ENCODE measurements around the gene PRPSAP1. TPM values are rescaled to one million over a fixed set of nuclear protein-coding genes. Genes with fewer than 3 reads are reported as not detected.
"Not testable (repeated sequence)": the region's sequence is repeated elsewhere in the genome, so short reads cannot be mapped to it uniquely, and the experiment has no call there.

The PRPSAP1 gene
- total RNA-seq, 1 donor from 2014 or later, result 92.6 TPM

- Histone ChIP-seq H3K9me3 (no peaks in the 10 kb centered on the region), H3K27ac (peak overlapping the region; percentile 97), H3K27me3 (no peaks in the 10 kb centered on the region), H3K36me3 (peaks cover 0 to 13% of the 10 kb centered on the region in 2 donors), H3K4me3 (peak overlapping the region in 1 of 2 donors; percentile 17), H3K4me1 (peaks cover 78% of the 10 kb centered on the region)
- no peak for DNase-seq (ENCODE audit: extremely low spot score in 2 of 2)
- intact Hi-C loops (cut with DNase I), result no loop called here
- TF ChIP-seq CTCF (IDR thresholded peaks at IDR 0.05) (no peak), POLR2A (IDR thresholded peaks at IDR 0.05) (peak in 1 of 2 donors; percentile 60), POLR2AphosphoS5 (IDR thresholded peaks at IDR 0.05; ENCODE audit: insufficient read depth in 1 of 2, low read depth in 1 of 2) (peak; percentile 79 to 82)
These were observed 85.5 kb downstream of the PRPSAP1 start for GRCh38 chr17:76268015-76268749.

GRCh38 chr17:76267581-76268001, 86.1 kb downstream of the PRPSAP1 start:
- peaks cover 0 to 13% of the 10 kb centered on the region in 2 donors for H3K36me3 ChIP-seq
- intact Hi-C loops (cut with DNase I); DNase-seq (ENCODE audit: extremely low spot score in 2 of 2); H3K9me3 ChIP-seq; H3K27me3 ChIP-seq: not testable (repeated sequence)
- H3K4me3 ChIP-seq, result peak overlapping the region in 1 of 2 donors; percentile 17
- peaks cover 76% of the 10 kb centered on the region for H3K4me1 ChIP-seq
- H3K27ac ChIP-seq, result peak overlapping the region; percentile 97

- no peak for DNase-seq (ENCODE audit: extremely low spot score in 2 of 2)
- Histone ChIP-seq H3K36me3 (peaks cover 0 to 13% of the 10 kb centered on the region in 2 donors), H3K27me3 (no peaks in the 10 kb centered on the region), H3K4me1 (peaks cover 76% of the 10 kb centered on the region), H3K9me3 (no peaks in the 10 kb centered on the region), H3K27ac (peak overlapping the region; percentile 97), H3K4me3 (peak overlapping the region in 1 of 2 donors; percentile 86)
- intact Hi-C loops (cut with DNase I), result no loop called here
- TF ChIP-seq CTCF (IDR thresholded peaks at IDR 0.05), result no peak
These were observed 86.6 kb downstream of the PRPSAP1 start for GRCh38 chr17:76267051-76267576.

GRCh38 chr17:76266244-76266938, 87.3 kb downstream of the PRPSAP1 start:
- TF ChIP-seq CTCF (IDR thresholded peaks at IDR 0.05) (no peak), POLR2A (IDR thresholded peaks at IDR 0.05) (no peak)
- DNase-seq (ENCODE audit: extremely low spot score in 2 of 2), result no peak
- Histone ChIP-seq H3K36me3 (peaks cover 0 to 13% of the 10 kb centered on the region in 2 donors), H3K4me3 (peak overlapping the region; percentile 86 to 99), H3K9me3 (no peaks in the 10 kb centered on the region), H3K4me1 (peaks cover 69% of the 10 kb centered on the region), H3K27me3 (no peaks in the 10 kb centered on the region), H3K27ac (peak overlapping the region; percentile 97)
- intact Hi-C loops (cut with DNase I), result no loop called here

- DNase-seq (ENCODE audit: extremely low spot score in 2 of 2), result no peak
- Histone ChIP-seq H3K9me3 (no peaks in the 10 kb centered on the region), H3K4me1 (peaks cover 62% of the 10 kb centered on the region), H3K27me3 (no peaks in the 10 kb centered on the region), H3K4me3 (peak overlapping the region; percentile 86 to 99), H3K27ac (peak overlapping the region; percentile 97), H3K36me3 (peaks cover 0 to 13% of the 10 kb centered on the region in 2 donors)
- intact Hi-C loops (cut with DNase I), result no loop called here
- TF ChIP-seq CTCF (IDR thresholded peaks at IDR 0.05) (no peak), POLR2AphosphoS5 (IDR thresholded peaks at IDR 0.05; ENCODE audit: insufficient read depth in 1 of 2, low read depth in 1 of 2) (no peak), POLR2A (IDR thresholded peaks at IDR 0.05) (no peak)
These were observed 88.0 kb downstream of the PRPSAP1 start for GRCh38 chr17:76265624-76266243.

Measured in vagina (tissue), 2 donors.